Measurements from ENCODE around the gene ATP11A. TPM values are rescaled to one million over a fixed set of nuclear protein-coding genes. Genes with fewer than 3 reads are reported as not detected.
"Not testable (repeated sequence)": the region's sequence is repeated elsewhere in the genome, so short reads cannot be mapped to it uniquely, and the experiment has no call there.

ATP11A gene
- total RNA-seq, 1 experiment from 2014 or later, result 80.4 TPM

DNA sequence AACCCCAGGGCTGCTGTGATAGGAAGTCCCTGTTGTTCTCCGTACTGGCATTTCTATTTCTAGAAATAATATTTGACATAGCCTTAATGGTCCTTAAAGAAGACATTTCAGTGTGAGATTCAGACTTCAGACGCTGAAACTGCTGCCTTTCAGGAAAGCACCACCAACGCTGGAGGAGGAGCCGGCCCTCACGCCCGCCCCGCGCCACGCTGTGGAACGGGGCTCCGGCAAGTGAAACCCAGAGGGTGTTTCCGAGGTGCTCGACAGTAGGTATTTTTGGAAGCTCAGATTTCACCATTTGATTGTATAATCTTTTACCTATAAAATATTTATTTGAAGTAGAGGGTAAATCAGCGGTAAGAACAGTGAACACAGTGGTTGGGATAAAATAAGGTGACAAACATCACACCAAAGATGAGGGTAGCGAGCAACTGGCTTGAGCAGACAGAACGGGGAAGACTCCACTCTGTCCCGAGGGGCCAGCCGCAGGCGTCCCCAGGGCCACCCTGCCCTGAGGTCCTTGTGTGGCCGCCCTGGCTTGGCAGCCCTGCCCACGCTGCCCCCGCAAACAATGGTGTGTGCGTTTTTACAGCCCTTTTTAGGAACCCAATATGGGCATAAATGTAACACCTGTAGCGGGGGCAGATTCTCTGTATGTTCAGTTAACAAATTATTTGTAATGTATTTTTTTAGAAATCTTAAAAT is 193.6 kb downstream of the ATP11A start:
- ChIA-PET POLR2A (no interaction called here), RAD21 (ENCODE audit: low non-redundant PET in 1 of 2, low total read pairs in 2 of 2, uncharacterized antibody in 2 of 2, unreplicated experiment in 2 of 2) (no interaction called here), CTCF (no interaction called here)
- H3K36me3 ChIP-seq (ENCODE audit: control insufficient read depth in 1 of 2, insufficient read depth in 2 of 2, low read length in 2 of 2), result peaks cover 6 to 8% of the 10 kb centered on the region in 2 experiments; a peak in 3 of 4 replicates
- no peak overlapping the region for H3K4me3 ChIP-seq (replicated peaks in 1 of 2; ENCODE audit: low read depth in 1 of 2, low read length in 2 of 2)
- no peaks in the 10 kb centered on the region for H3K79me2 ChIP-seq (ENCODE audit: insufficient read depth, low read length)
- peaks cover 0 to 11% of the 10 kb centered on the region in 2 experiments; a peak in 3 of 4 replicates for H3K4me1 ChIP-seq (ENCODE audit: control insufficient read depth in 1 of 2, insufficient read depth in 2 of 2, low read length in 2 of 2)
- H2AFZ ChIP-seq (ENCODE audit: low read depth, low read length, poor library complexity, severe bottlenecking), result no peak overlapping the region
- H4K20me1 ChIP-seq (ENCODE audit: insufficient read depth), result no peaks in the 10 kb centered on the region
- no peaks in the 10 kb centered on the region for H3K27me3 ChIP-seq (ENCODE audit: insufficient read depth, low read length)
- intact Hi-C loops (cut with micrococcal nuclease), result no loop called here
- H3K9me3 ChIP-seq (ENCODE audit: control insufficient read depth in 1 of 2, insufficient read depth in 1 of 2, low read depth in 1 of 2, low read length in 2 of 2), result no peaks in the 10 kb centered on the region
- TF ChIP-seq, protein P1, sequence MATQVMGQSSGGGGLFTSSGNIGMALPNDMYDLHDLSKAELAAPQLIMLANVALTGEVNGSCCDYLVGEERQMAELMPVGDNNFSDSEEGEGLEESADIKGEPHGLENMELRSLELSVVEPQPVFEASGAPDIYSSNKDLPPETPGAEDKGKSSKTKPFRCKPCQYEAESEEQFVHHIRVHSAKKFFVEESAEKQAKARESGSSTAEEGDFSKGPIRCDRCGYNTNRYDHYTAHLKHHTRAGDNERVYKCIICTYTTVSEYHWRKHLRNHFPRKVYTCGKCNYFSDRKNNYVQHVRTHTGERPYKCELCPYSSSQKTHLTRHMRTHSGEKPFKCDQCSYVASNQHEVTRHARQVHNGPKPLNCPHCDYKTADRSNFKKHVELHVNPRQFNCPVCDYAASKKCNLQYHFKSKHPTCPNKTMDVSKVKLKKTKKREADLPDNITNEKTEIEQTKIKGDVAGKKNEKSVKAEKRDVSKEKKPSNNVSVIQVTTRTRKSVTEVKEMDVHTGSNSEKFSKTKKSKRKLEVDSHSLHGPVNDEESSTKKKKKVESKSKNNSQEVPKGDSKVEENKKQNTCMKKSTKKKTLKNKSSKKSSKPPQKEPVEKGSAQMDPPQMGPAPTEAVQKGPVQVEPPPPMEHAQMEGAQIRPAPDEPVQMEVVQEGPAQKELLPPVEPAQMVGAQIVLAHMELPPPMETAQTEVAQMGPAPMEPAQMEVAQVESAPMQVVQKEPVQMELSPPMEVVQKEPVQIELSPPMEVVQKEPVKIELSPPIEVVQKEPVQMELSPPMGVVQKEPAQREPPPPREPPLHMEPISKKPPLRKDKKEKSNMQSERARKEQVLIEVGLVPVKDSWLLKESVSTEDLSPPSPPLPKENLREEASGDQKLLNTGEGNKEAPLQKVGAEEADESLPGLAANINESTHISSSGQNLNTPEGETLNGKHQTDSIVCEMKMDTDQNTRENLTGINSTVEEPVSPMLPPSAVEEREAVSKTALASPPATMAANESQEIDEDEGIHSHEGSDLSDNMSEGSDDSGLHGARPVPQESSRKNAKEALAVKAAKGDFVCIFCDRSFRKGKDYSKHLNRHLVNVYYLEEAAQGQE (IDR thresholded peaks at IDR 0.05; ENCODE audit: low read depth), result no peak
- no peak for TF ChIP-seq TCF7L2 (IDR thresholded peaks at IDR 0.05; ENCODE audit: borderline replicate concordance, extremely low read depth, insufficient read depth, insufficient read length)
- TF ChIP-seq SIN3A (IDR thresholded peaks at IDR 0.05; ENCODE audit: low read depth), result no peak
- TF ChIP-seq EZH2phosphoT487 (IDR thresholded peaks at IDR 0.05; ENCODE audit: borderline replicate concordance), result no peak
- TF ChIP-seq, protein P2, sequence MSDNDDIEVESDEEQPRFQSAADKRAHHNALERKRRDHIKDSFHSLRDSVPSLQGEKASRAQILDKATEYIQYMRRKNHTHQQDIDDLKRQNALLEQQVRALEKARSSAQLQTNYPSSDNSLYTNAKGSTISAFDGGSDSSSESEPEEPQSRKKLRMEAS (IDR thresholded peaks at IDR 0.05), result no peak
- TF ChIP-seq EZH2 (IDR thresholded peaks at IDR 0.05), result no peak
- no peak for TF ChIP-seq ELF1 (IDR thresholded peaks at IDR 0.05; ENCODE audit: borderline replicate concordance, low read depth)
- TF ChIP-seq EGR1 (IDR thresholded peaks at IDR 0.05; ENCODE audit: low read depth), result no peak
- no peak for TF ChIP-seq YY1 (IDR thresholded peaks at IDR 0.05; ENCODE audit: extremely low read depth, insufficient replicate concordance, low read depth, low read length)
- no peak for TF ChIP-seq JUND (IDR thresholded peaks at IDR 0.05)
- no peak for TF ChIP-seq ZNF274 (IDR thresholded peaks at IDR 0.05; ENCODE audit: low read depth, low read length)
- TF ChIP-seq, protein P3, sequence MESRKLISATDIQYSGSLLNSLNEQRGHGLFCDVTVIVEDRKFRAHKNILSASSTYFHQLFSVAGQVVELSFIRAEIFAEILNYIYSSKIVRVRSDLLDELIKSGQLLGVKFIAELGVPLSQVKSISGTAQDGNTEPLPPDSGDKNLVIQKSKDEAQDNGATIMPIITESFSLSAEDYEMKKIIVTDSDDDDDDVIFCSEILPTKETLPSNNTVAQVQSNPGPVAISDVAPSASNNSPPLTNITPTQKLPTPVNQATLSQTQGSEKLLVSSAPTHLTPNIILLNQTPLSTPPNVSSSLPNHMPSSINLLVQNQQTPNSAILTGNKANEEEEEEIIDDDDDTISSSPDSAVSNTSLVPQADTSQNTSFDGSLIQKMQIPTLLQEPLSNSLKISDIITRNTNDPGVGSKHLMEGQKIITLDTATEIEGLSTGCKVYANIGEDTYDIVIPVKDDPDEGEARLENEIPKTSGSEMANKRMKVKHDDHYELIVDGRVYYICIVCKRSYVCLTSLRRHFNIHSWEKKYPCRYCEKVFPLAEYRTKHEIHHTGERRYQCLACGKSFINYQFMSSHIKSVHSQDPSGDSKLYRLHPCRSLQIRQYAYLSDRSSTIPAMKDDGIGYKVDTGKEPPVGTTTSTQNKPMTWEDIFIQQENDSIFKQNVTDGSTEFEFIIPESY (IDR thresholded peaks at IDR 0.05; ENCODE audit: extremely low read depth, insufficient replicate concordance, low read length), result no peak
- no peak for TF ChIP-seq POLR2AphosphoS5 (IDR thresholded peaks at IDR 0.05; ENCODE audit: low read depth, low read length)
- BruUV-seq (replicated peaks), result no TSS peak
- no peak overlapping the region for H3K27ac ChIP-seq (ENCODE audit: low read depth, low read length)
- ATAC-seq, result no peak
- H3K4me2 ChIP-seq (ENCODE audit: low read length), result no peak overlapping the region
- no peak for DNase-seq (ENCODE audit: low read depth, low spot score)
- no peaks in the 10 kb centered on the region for H3K9me2 ChIP-seq (ENCODE audit: insufficient read depth)
- no peak overlapping the region for H3K9ac ChIP-seq (ENCODE audit: low read length)

DNA sequence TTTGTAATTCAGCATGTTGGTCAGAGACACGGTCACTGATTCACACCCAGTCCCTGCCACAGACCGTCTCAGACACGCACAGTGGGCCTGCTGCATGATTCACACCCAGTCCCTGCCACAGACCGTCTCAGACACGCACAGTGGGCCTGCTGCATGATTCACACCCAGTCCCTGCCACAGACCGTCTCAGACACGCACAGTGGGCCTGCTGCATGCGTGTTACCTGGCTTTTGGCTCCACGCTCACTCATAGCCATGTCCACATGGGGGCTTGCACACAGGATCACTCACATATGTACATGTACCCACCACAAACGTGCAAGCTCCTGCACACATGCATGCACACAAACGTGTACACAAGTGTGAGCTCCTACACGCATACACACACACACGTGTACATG is 194.9 kb downstream of the ATP11A start:
- H3K4me2 ChIP-seq (ENCODE audit: low read length); intact Hi-C loops (cut with micrococcal nuclease); H3K9me3 ChIP-seq (ENCODE audit: control insufficient read depth in 1 of 2, insufficient read depth in 1 of 2, low read depth in 1 of 2, low read length in 2 of 2); DNase-seq (ENCODE audit: low read depth, low spot score); H3K79me2 ChIP-seq (ENCODE audit: insufficient read depth, low read length); POLR2A ChIA-PET; ATAC-seq; H3K36me3 ChIP-seq (ENCODE audit: control insufficient read depth in 1 of 2, insufficient read depth in 2 of 2, low read length in 2 of 2); H2AFZ ChIP-seq (ENCODE audit: low read depth, low read length, poor library complexity, severe bottlenecking); H3K9me2 ChIP-seq (ENCODE audit: insufficient read depth); H3K4me3 ChIP-seq (replicated peaks in 1 of 2; ENCODE audit: low read depth in 1 of 2, low read length in 2 of 2); CTCF ChIA-PET; BruUV-seq (replicated peaks); H3K9ac ChIP-seq (ENCODE audit: low read length); RAD21 ChIA-PET (ENCODE audit: low non-redundant PET in 1 of 2, low total read pairs in 2 of 2, uncharacterized antibody in 2 of 2, unreplicated experiment in 2 of 2); H3K27me3 ChIP-seq (ENCODE audit: insufficient read depth, low read length); H3K27ac ChIP-seq (ENCODE audit: low read depth, low read length); H4K20me1 ChIP-seq (ENCODE audit: insufficient read depth): not testable (repeated sequence)
- H3K4me1 ChIP-seq (ENCODE audit: control insufficient read depth in 1 of 2, insufficient read depth in 2 of 2, low read length in 2 of 2), result peaks cover 0 to 11% of the 10 kb centered on the region in 2 experiments; a peak in 3 of 4 replicates

All from HCT116 (cell line).